Measurements from ENCODE around the gene ULBP3.

Gene ULBP3

DNA sequence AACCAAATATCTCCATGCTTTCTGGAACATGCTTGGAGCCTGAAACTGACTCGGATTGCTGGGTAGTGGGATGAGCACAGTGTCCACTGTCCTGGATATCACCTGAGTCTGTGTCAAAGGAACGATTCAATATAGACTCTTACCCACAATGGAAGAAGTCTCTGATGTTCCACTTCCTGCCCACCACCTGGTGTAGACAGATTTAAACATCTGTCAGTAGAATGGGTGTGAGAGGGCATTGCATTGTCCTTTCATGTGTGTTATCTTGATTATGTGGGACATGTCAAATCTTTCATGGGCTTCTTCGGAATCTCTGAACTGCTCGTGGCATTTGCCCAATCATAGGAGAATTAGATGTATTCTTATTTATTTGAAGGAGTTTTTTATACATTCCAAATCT lies 20.8 kb downstream of the ULBP3 start:
- H4K20me1 ChIP-seq (ENCODE audit: low read depth, low read length): no peaks in the 10 kb centered on the region
- H3K27ac ChIP-seq (ENCODE audit: low read depth, low read length): no peak overlapping the region
- no peak overlapping the region for H3K4me2 ChIP-seq (ENCODE audit: low read depth, low read length, poor library complexity, severe bottlenecking)
- H3K4me3 ChIP-seq (ENCODE audit: insufficient read depth, low read length, poor library complexity, severe bottlenecking): no peak overlapping the region
- H3F3A ChIP-seq (ENCODE audit: insufficient read depth): no peaks in the 10 kb centered on the region
- H3K9ac ChIP-seq (ENCODE audit: low read length): no peak overlapping the region
- H3K9me2 ChIP-seq (replicated peaks; ENCODE audit: insufficient read depth, low read length): no peaks in the 10 kb centered on the region
- H3K36me3 ChIP-seq (ENCODE audit: low read length): no peaks in the 10 kb centered on the region
- no peaks in the 10 kb centered on the region for H3K9me3 ChIP-seq (ENCODE audit: insufficient read depth, low read length)
- no peak overlapping the region for H2AFZ ChIP-seq (ENCODE audit: low read depth, low read length, severe bottlenecking)
- no peaks in the 10 kb centered on the region for H3K79me2 ChIP-seq (ENCODE audit: insufficient read depth, low read length)
- TF ChIP-seq, protein P1, sequence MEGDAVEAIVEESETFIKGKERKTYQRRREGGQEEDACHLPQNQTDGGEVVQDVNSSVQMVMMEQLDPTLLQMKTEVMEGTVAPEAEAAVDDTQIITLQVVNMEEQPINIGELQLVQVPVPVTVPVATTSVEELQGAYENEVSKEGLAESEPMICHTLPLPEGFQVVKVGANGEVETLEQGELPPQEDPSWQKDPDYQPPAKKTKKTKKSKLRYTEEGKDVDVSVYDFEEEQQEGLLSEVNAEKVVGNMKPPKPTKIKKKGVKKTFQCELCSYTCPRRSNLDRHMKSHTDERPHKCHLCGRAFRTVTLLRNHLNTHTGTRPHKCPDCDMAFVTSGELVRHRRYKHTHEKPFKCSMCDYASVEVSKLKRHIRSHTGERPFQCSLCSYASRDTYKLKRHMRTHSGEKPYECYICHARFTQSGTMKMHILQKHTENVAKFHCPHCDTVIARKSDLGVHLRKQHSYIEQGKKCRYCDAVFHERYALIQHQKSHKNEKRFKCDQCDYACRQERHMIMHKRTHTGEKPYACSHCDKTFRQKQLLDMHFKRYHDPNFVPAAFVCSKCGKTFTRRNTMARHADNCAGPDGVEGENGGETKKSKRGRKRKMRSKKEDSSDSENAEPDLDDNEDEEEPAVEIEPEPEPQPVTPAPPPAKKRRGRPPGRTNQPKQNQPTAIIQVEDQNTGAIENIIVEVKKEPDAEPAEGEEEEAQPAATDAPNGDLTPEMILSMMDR (IDR thresholded peaks at IDR 0.05; ENCODE audit: insufficient read depth, low read length, poor library complexity, severe bottlenecking): no peak
- no peak for TF ChIP-seq EZH2phosphoT487 (conservative IDR thresholded peaks at IDR 0.05; ENCODE audit: low read length)
- no peaks in the 10 kb centered on the region for H3K27me3 ChIP-seq (ENCODE audit: low read length)

DNA sequence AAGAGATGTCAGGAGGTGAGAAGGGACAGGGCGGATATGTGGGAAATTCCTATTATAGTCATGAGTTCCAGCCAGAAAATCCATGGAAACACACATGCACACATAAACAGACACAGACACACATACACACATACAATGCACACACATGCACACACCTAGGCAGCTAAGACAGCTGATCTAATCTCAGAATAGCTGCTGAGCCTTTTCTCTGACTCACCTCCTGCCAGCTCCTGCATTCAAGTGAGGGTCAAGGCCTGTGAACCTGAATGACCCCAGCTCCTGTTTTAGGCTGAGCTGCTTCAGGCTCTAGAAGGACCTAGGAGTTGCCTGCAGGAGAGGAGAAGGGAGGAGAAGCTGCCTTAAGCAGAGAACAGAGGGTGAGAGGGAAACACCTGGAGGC lies 22.0 kb downstream of the ULBP3 start:
- no peak for TF ChIP-seq EZH2phosphoT487 (conservative IDR thresholded peaks at IDR 0.05; ENCODE audit: low read length)
- TF ChIP-seq, protein P1 (IDR thresholded peaks at IDR 0.05; ENCODE audit: insufficient read depth, low read length, poor library complexity, severe bottlenecking): no peak
- H3K9ac ChIP-seq (ENCODE audit: low read length): no peak overlapping the region
- H3K9me3 ChIP-seq (ENCODE audit: insufficient read depth, low read length): no peaks in the 10 kb centered on the region
- no peak overlapping the region for H3K4me2 ChIP-seq (ENCODE audit: low read depth, low read length, poor library complexity, severe bottlenecking)
- no peaks in the 10 kb centered on the region for H3F3A ChIP-seq (ENCODE audit: insufficient read depth)
- no peak overlapping the region for H3K27ac ChIP-seq (ENCODE audit: low read depth, low read length)
- H4K20me1 ChIP-seq (ENCODE audit: low read depth, low read length): no peaks in the 10 kb centered on the region
- H3K4me3 ChIP-seq (ENCODE audit: insufficient read depth, low read length, poor library complexity, severe bottlenecking): no peak overlapping the region
- H3K9me2 ChIP-seq (replicated peaks; ENCODE audit: insufficient read depth, low read length): no peaks in the 10 kb centered on the region
- H3K27me3 ChIP-seq (ENCODE audit: low read length): no peaks in the 10 kb centered on the region
- H2AFZ ChIP-seq (ENCODE audit: low read depth, low read length, severe bottlenecking): no peak overlapping the region
- H3K79me2 ChIP-seq (ENCODE audit: insufficient read depth, low read length): no peaks in the 10 kb centered on the region
- H3K36me3 ChIP-seq (ENCODE audit: low read length): no peaks in the 10 kb centered on the region

DNA sequence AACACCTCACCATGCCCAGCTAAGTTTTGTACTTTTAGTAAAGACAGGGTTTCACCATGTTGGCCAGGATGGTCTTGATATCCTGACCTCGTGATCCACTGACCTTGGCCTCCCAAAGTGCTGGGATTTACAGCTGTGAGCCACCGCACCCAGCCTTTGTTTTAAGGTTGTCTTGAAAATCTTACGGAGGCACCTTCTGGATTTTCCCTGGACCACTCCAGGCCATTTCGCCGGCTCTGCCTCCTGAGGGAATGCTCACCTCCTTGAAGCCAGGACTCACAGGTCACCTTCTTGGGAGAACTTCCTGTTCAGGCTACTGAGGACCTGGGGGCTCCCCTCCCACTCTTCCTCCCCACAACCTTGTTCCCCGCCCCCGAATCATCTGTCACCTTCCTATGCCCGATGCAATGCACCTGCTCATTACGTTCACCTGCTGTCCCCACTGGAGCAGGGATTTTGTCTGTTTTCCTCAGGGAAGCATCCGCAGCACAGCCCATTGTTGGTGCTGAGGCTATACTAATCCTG lies 24.2 kb downstream of the ULBP3 start:
- H3K9me2 ChIP-seq (replicated peaks; ENCODE audit: insufficient read depth, low read length): no peaks in the 10 kb centered on the region
- no peak overlapping the region for H2AFZ ChIP-seq (ENCODE audit: low read depth, low read length, severe bottlenecking)
- no peak overlapping the region for H3K4me3 ChIP-seq (ENCODE audit: insufficient read depth, low read length, poor library complexity, severe bottlenecking)
- TF ChIP-seq, protein P1 (IDR thresholded peaks at IDR 0.05; ENCODE audit: insufficient read depth, low read length, poor library complexity, severe bottlenecking): no peak
- TF ChIP-seq EZH2phosphoT487 (conservative IDR thresholded peaks at IDR 0.05; ENCODE audit: low read length): no peak
- no peaks in the 10 kb centered on the region for H3K79me2 ChIP-seq (ENCODE audit: insufficient read depth, low read length)
- H4K20me1 ChIP-seq (ENCODE audit: low read depth, low read length): no peaks in the 10 kb centered on the region
- H3K27me3 ChIP-seq (ENCODE audit: low read length): no peaks in the 10 kb centered on the region
- H3K9me3 ChIP-seq (ENCODE audit: insufficient read depth, low read length): no peaks in the 10 kb centered on the region
- no peak overlapping the region for H3K9ac ChIP-seq (ENCODE audit: low read length)
- no peaks in the 10 kb centered on the region for H3F3A ChIP-seq (ENCODE audit: insufficient read depth)
- no peak overlapping the region for H3K4me2 ChIP-seq (ENCODE audit: low read depth, low read length, poor library complexity, severe bottlenecking)
- no peaks in the 10 kb centered on the region for H3K36me3 ChIP-seq (ENCODE audit: low read length)
- H3K27ac ChIP-seq (ENCODE audit: low read depth, low read length): no peak overlapping the region
